Limb (tissue), 2 donors: Measurements from ENCODE around the gene CWC15.
"Not testable (repeated sequence)": the region's sequence is repeated elsewhere in the genome, so short reads cannot be mapped to it uniquely, and the experiment has no call there.

Source experiments
- DNase-seq, 2 donors: peaks; one replicate each; pipeline ENCODE4 v3.0.0-alpha.2; 2016; ENCODE audit errors: extremely low spot score in 2 of 2

Gene CWC15

DNA sequence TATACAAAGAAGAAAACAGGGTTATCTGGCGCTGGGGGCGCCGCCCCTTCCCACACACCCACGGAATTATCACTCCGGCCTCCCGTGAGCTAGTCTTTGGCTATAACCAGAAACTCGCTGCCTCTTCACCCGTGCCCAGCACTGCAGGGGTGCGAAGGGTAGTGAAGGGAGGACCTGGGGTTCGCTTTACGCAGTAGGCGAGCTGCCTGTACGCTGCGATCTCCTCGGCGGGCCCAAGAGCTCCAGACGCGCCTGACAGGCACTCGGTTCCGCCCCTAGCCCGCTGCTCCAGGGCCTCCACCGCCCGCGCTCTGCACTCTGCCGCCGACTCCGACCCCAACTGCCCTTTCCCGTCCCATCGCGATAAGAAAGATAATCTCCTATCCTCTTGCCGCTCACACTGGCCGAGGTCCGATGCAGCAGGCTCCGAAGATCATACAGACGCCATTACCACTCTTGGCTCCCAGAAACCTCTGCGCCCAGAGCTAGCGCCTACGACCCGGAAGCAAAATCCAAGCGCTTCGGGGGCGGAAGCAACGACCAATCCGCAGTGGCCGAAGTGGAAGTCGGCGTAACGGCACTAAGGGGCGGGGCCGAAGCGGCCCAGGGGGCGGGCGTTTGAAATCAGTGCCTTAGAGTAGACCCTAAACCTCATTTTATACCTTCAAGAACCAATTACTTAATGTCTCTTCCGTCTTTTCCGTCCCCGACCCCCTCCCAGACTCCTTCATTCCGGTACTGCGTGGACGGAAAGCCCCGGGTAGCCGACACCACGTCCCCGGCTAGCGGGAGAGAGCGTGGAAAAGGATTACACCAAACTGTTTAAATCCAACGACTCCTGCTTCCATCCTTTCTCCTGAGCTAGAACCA is at the start of gene CWC15, which contains the start of gene KDM4D:
TSS of gene CWC15 (minus strand) at position 458 of the 870 bp plus-strand sequence. CDS start 1,371 bp downstream, outside the sequence.
TSS of gene KDM4D (plus strand) at position 611 of the 870 bp plus-strand sequence. CDS start 23,664 bp downstream, outside the sequence.
- peak; percentile 97 to 98 for DNase-seq

DNA sequence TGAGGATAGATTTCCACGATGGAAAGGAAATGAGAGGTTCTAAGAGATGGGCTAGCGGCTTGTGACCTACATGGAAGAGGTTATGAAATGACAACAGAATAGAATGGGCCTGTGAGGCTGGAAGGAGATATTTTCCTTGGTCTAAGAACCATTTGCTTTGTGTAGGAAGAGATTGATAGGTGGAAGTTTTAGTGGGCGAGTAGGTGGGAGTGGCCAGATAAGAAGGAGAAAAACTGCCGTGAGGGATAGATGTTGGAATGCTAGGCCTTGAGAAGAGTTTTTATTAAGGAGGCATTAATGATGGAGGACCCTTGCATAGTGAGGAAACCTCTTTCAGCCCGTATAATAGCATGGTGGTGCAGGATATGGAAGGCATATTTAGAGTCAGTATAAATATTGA is 48.1 kb upstream of the CWC15 start:
- DNase-seq, result not testable (repeated sequence)

DNA sequence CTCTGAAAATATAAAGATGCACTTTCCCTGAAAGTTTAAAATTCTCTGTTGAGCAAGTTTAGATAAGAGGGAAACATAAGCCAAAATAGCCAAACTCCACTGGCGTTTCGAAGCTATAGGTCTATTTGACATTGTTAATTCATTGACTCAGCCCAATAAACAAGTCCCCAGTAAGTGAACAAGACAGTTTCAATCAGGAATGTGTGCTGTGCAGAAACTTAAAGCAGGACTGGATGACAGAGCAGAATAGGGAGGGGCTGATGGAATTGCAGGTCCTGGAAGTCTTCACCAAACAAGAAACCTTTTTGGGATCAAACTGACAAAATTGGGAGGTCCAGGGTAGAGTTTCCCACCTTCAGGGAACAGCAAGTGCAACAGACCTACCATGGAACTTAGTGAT is 42.8 kb upstream of the CWC15 start:
- no peak for DNase-seq

DNA sequence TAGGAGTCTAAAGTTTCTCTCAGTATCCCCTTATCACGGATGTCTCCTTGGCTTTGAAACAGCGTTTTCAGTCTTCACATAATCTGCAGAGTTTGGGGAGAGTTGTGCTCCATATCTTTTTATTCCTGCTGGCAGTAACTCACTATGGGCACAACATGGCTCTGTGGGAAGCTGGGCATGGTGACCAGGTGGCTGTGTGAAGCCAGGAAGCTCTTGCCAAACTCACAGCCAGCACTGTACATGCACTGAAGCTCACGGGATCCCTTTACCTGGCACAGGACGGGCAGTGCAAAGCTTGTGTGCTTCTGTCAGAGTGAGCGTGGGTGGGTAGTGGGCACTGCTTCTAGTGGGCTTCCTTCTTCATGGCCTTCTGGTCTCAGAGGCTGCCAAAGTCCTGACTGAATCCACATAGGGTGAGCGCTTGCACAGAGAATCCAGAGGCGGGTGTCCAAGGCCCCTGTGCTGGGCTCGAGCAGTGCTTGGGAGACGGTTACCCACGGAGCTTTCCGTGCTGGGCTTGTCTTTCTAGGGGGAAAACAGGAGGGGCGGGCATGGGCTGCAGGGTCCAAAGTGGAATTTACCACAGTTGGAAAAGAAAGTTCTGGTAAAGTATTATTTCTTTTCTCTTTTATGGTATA is 40.9 kb upstream of the CWC15 start:
- DNase-seq, result no peak

DNA sequence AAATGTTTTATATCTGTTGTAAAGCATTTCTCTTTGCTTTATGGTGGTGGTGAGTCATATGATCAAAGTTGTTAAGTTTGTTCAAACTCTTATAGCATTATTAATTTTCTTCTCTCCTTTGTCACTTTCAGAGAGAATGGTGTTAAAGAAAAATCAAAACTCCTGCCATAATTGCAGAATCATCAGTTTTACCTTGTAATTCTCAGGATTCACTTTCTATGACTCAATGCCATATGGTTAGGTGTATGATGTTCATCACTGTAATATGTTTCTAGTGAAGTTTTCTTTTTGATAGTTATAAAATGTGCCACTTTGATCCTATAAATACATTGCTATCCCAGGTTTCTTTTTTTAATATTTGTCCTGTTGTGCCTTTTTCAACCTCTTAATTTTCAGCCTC is 38.0 kb upstream of the CWC15 start:
- no peak for DNase-seq

DNA sequence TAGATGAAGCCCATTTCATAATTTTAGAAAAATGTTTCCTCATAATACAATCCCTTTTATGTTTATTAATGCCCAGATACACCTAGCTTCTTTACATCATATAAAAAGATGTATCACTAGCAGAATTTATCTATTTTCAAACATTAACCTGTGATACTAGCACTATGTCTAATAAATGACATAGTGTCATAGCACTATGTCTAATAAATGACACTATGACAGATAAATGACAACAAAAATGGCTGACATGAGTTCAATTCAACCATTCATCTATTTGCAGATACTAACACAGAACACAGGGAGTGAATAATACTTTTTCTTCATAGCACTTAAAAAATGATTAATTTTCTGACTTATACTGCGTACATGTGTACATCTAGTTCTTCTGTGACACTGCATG is 32.3 kb upstream of the CWC15 start:
- no peak for DNase-seq

DNA sequence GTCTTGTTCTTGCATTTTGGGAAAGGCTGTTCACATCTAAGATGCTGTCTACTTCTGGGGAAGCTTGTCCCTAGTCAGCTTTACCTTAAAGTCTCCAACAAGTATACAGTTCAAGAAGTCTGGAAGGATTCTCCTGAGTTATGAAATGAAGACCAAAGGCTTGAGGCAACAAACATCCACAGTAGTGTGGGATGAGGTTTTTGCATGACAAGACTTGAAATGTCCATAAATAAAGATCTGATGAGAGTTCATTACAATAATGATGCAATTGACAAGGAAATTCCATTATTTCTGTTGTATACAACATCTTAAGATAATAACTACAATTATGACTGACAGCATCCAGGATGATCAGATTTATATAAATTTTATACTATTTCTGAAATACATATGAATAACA is 30.4 kb upstream of the CWC15 start:
- no peak for DNase-seq

DNA sequence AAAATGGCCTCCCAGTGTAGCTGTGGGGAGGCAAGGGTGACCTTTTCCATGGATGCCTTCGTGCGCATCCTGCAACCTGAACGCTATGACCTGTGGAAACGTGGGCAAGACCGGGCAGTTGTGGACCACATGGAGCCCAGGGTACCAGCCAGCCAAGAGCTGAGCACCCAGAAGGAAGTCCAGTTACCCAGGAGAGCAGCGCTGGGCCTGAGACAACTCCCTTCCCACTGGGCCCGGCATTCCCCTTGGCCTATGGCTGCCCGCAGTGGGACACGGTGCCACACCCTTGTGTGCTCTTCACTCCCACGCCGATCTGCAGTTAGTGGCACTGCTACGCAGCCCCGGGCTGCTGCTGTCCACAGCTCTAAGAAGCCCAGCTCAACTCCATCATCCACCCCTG is 24.9 kb upstream of the CWC15 start:
- DNase-seq, result no peak

DNA sequence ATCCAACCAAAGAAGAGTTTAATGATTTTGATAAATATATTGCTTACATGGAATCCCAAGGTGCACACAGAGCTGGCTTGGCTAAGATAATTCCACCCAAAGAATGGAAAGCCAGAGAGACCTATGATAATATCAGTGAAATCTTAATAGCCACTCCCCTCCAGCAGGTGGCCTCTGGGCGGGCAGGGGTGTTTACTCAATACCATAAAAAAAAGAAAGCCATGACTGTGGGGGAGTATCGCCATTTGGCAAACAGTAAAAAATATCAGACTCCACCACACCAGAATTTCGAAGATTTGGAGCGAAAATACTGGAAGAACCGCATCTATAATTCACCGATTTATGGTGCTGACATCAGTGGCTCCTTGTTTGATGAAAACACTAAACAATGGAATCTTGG is 24.1 kb upstream of the CWC15 start:
- no peak for DNase-seq

DNA sequence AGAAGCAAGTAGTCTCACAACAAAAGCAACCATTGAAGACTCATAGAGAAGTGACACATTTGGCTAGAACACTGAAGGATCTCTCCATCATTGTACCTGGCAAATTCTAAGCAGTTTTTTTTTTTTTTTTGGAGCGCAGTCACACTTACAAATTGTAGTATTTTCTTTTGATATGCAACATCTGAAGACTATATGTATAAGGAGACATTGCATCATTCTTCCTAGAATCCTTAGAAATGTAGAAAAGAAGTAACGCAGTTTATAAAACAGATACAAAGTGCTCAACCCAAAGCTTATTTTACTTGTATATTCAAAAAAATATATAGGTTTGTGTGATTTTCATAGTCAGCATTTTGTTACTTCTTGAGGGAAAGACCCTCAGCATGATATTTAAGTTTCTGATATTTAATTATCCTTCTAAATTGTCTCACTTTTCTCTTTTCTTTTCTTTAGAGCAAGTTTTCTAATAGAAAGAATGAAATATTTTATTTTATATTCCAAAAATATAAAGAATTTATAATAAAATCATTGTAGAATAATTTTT is 20.1 kb upstream of the CWC15 start:
- no peak for DNase-seq

DNA sequence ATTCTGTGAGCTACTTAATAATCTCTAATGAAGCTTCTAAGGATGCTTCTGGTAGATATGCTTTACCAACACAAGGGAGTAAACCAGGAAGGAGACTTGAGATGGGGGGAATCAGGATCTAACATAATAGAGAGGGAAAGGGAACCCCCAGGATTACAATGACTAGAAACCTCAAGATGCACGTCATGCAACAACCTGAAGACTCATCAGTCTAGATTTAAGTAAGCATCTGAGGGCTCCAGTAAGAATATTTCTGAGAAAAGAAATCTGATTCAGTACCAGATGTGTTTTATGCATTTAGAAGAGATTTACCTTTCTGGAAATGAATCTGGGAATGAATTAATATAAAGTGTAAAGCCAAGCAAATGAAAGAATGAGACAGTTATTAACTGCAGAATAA is 15.4 kb upstream of the CWC15 start:
- no peak for DNase-seq

DNA sequence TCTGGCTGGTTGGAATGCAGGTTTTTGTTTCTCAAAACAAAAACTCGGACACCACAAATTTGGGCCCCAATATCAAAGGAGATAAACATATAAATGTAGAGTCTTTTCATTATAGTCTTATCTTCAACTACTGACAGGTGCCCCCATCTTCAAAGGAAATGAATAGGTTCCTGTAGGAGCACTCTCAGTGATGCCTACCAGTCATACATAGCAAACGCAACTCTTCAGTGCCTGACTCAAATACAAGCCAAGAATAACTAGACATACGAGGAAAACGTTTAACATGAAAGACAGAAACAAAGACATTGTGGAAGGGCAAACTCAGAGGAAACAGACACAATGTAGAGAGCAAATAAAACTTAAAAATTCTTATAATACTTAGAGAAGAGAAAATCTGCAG is 14.0 kb upstream of the CWC15 start:
- DNase-seq, result no peak

DNA sequence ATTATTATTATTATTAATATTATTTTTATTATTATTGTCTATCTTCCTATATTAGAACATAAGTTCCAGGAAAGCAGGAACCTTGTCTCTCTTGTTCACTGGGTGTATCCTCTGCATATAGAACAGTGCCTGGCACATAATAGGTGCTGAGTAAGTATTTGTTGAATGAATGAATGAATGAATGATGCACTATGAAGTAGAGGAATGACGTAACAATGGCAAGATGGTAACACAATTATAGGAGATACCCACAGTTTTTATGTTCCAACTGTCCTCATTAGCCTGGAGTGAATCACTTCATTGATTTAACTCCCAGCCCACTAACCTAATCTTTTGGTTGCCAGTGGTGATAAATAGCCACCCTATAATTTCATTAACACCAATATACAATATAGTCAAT is 2.2 kb upstream of the CWC15 start:
- no peak for DNase-seq

DNA sequence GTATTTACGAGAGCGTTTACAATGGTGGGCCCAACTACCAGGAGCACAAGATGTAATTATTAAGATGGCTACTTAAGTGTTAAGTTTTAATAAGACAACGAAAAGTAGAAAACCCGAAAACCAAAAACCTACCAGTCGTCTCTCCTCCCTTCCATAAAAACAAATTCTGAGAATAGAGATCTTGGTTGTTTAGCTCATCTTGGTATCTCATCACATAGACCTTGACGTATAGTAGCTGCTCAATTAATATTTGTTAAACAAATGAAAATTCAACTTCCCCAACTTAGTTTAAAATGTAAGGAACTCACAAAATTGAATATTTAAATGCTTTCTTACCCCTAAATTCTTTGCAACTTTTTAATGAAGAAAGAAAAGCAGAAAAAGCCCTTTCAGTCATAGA is 822 bp upstream of the CWC15 start:
- DNase-seq, result no peak

DNA sequence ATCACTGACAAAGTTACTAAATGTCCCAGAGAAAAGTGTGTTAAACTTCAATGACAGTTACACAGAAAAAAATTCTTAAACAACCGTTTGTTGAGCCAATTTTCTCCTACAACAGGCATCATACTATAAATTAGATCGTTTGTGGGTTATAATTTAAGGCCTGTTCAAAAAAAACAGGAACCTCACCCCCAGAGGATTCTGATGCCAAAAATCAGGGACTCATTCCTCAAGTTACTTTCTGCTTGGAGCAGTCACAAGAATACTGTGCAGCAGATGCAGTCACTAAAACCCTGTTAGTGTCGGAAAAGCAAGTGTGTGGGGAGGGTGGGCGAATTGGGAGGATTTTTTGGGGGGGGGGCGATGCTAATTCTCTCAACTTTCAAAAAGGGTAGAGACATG is 657 bp downstream of the CWC15 start:
- no peak for DNase-seq

DNA sequence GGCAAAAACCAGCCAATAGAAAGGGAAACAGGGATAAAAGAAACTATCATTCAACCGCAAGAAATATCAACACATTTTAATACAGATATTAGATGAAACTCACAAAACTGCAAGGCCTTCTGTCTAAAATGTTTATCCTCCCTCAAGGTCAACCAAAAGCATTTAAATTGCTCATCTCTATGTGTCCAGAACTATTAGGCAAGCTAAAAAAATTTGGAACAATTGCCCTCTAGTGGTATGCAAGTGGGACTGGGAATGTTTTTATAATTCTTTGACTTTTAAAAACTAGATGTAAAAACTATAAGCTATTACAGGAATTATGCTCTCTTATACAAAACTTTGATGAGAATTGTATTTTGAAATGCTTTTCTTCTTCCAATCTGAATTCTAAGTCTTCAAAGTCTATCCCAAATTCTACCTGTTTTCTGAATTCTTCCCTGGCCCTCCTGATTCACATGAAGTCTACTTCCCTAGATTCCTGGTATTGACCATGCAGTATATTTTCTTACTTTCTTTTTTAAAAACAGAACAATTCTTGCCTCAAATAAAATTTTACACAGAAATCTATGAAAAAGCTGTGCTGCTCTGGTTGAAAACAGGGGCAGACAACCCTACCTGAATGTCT is 4.9 kb downstream of the CWC15 start:
- DNase-seq, result peak in 1 of 2 donors; percentile 40

DNA sequence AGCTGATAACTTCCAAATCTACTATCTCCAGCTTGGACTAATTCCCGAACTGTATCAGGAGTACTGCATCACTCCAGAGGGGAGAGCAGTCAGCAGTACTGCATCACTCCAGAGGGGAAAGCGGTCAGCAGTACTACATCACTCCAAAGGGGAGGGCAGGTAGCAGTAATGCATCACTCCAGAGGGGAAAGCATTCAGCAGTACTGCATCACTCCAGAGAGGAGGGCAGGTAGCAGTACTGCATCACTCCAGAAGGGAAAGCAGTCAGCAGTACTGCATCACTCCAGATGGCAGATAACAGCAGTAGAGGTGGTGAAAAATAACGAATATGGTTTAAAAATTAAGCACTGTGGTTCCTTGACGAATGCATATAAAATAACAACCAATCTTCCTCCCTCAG is 8.4 kb downstream of the CWC15 start:
- no peak for DNase-seq

DNA sequence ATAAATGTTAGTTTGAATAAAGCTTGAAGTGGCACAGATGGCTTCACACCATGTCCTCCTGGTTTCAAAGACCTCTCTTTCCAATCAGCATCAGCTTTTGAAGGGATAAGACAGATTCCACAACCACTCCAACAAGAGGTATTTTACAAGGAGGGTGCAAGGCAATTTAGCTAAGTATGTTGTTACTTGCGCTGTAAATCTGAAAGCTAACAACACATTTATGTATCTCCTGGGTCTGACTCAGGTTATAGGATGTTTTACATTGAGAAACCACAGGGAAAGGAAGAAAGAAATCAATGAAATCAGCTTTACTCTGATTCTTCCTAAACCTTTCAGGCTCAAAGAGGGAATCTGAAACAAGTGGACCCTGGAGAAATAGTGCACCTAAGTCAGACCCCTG is 12.1 kb downstream of the CWC15 start:
- DNase-seq, result no peak

DNA sequence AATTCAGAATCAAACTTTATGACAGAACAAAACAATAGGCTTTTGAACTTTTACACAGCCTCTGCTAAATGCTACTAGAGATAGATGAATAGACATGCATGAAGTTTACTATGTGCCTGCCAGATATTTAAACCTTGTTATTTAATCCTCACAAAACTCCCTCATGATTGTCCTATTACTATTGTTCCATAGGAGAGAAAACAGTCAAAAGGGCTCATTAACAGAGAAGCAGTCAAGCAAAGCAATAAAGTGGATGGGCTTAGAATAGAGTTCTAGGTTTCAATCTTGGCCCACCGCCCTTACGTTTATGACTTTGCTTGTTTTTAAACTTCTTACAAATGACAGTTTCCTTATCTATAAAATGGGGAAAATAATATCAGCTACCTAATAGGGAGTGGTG is 12.9 kb downstream of the CWC15 start:
- no peak for DNase-seq

DNA sequence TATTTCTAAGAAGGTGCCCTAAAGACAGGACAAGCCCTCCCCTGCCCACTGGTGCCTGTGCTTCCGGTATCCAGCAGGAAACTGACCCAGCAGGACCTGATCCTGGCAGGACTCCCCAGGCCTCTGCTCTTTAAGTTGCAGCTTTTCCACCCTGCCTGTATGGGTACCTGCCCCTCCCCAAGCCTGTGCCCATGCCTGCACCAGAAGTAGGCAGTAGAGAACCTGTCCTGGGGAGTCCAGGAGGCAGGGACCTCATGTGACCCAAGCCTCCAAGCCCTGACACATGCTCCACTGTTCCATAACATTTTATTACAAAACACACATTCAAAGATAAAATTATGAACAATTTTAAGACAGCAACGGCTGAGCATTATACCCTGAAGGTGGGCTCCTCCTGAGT is 14.2 kb downstream of the CWC15 start:
- no peak for DNase-seq

DNA sequence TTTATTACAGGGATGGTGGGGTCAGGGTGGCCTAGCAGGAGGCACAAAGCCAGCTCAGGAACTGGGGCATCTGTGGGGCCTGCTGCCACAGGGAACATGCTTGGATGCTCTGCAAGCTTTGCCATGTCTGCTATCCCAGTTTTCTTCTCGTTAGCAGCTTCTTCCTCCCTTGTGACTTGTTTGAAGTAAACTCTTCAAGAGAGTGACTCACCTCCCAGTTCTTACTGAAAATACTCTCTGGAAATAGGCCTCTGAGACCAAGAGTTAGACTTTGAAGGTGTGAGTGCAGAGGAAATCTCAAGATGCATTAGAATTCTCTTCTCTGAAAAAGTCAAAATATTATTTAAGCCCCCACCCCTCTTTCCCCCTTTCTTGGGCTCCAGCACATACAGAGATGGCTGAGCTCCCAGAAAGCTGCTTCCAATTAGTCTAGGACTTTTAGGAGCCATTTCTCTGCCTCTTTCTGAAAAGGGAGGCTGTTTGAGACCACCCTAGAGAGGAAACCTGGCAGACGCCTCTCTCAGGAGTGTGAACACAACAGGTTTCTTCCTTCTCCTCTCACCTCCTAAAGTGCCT is 15.1 kb downstream of the CWC15 start:
- DNase-seq, result peak; percentile 43 to 54

DNA sequence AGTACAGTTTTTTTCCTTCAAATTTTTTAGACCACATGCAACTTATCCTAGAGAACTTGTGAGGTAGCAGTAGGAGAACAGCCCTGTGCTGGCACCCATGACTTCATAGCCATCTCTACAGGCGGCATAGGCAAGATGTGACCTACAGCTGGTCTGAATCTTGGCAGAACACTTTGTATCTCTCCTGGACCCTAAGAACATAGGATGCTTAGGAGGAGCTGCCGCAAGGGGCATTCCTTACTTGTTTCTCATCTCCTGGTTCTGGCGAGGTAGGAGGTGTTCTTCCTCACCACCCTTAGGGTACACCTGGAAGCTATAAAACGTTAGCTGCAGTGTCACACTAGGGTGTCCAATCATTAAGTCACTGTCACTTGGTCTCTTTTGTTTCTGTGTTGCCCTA is 16.4 kb downstream of the CWC15 start:
- no peak for DNase-seq
